ENCODE results near the gene PMM2. TPM values are rescaled to one million over a fixed set of nuclear protein-coding genes. Genes with fewer than 3 reads are reported as not detected.
"Not testable (repeated sequence)": the region's sequence is repeated elsewhere in the genome, so short reads cannot be mapped to it uniquely, and the experiment has no call there.

PMM2 gene
- total RNA-seq, 1 donor from 2014 or later, result 26.5 TPM

DNA sequence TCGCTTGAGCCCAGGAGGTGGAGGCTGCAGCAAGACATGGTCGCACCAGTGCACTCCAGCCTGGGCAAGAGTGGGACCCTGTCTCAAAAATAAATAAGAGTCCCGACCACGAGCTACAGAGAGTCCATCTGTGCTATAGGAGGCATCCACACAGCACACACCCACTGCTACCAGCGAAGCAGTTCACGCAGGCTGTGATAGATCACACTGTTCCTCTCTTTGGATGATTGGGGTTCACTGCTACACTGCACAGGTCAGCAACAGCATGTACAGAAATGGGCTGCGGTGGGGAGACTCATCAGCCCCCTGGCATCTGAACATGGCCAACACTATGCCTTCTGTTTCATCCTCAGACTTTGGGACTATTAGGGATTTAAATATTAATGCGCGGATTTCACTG is 33.8 kb downstream of the PMM2 start:
- Mint-ChIP-seq H3K27ac (peak overlapping the region; percentile 17), H3K36me3 (ENCODE audit: insufficient read depth) (peaks cover 11% of the 10 kb centered on the region), H3K4me1 (ENCODE audit: low read depth) (peaks cover 3% of the 10 kb centered on the region), H3K9me3 (ENCODE audit: low read depth) (no peaks in the 10 kb centered on the region), H3K4me3 (ENCODE audit: low read depth) (no peak overlapping the region), H3K27me3 (no peaks in the 10 kb centered on the region)
- TF ChIP-seq, protein P1, sequence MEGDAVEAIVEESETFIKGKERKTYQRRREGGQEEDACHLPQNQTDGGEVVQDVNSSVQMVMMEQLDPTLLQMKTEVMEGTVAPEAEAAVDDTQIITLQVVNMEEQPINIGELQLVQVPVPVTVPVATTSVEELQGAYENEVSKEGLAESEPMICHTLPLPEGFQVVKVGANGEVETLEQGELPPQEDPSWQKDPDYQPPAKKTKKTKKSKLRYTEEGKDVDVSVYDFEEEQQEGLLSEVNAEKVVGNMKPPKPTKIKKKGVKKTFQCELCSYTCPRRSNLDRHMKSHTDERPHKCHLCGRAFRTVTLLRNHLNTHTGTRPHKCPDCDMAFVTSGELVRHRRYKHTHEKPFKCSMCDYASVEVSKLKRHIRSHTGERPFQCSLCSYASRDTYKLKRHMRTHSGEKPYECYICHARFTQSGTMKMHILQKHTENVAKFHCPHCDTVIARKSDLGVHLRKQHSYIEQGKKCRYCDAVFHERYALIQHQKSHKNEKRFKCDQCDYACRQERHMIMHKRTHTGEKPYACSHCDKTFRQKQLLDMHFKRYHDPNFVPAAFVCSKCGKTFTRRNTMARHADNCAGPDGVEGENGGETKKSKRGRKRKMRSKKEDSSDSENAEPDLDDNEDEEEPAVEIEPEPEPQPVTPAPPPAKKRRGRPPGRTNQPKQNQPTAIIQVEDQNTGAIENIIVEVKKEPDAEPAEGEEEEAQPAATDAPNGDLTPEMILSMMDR (IDR thresholded peaks at IDR 0.05; ENCODE audit: unreplicated experiment), result no peak
- no peak for DNase-seq (ENCODE audit: low spot score, unreplicated experiment)

DNA sequence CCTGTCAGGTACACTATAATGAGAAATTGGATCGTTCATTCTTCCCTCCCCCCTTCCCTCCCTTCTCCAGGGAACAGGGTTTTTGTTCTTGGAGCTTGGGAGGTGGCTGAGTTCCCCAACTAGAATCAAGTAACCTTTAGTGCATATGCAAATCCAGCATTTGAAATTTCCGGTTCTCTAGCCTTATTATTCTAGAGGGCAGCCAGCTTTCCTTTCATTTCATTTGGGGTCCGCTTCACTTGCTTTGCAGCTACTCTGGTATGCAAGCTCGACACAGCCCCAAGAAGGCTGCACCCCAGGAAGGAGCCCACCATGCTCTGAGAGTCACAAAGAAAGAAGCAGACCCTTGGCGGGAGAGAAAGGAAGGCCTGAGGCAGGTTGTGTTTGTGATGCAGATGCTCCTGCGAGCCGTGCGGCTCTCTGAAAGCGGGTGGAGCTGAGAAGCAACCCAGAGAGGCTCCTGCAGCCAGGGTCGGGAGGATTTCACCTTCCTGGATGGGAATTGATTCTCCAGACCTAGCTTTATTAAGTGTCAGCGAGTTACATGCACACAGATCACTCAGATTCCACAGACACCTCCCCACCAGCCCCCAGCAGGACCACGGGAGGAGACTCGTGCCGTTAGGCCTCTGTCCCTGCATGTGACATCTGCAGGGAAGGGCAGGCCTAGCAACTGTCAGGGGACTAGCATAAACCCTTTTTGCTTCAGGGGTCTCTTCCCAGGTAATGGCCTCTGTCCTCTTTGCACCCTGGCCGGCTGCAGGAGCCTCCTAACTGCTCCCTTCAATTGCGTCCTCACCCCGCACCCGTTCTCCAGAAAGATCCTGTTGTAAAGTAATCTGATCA is 34.5 kb downstream of the PMM2 start:
- no peak for DNase-seq (ENCODE audit: low spot score, unreplicated experiment)
- H3K4me3 Mint-ChIP-seq (ENCODE audit: low read depth), result no peak overlapping the region
- no peak overlapping the region for H3K27ac Mint-ChIP-seq
- TF ChIP-seq, protein P1 (IDR thresholded peaks at IDR 0.05; ENCODE audit: unreplicated experiment), result no peak
- no peaks in the 10 kb centered on the region for H3K9me3 Mint-ChIP-seq (ENCODE audit: low read depth)
- H3K27me3 Mint-ChIP-seq, result no peaks in the 10 kb centered on the region
- H3K36me3 Mint-ChIP-seq (ENCODE audit: insufficient read depth), result peaks cover 11% of the 10 kb centered on the region
- H3K4me1 Mint-ChIP-seq (ENCODE audit: low read depth), result peaks cover 3% of the 10 kb centered on the region

DNA sequence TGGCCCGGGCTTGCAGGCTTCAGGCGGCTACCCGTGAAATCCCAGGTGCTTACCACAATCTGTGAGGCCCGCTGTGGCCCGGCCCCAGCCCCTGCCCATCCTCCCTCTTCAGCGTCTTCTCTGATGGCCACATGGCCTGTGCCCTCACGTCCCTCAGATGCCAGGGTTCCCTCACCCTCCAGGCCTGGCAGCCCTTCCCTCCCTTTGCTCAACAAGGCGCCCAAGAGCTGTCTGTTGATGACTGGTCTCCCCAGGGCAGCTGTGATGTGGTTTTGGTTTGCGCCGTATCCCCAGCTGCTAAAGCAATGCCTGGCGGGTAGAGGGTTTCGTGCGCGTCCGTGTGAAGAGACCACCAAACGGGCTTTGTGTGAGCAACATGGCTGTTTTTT is 35.1 kb downstream of the PMM2 start:
- Mint-ChIP-seq H3K9me3 (ENCODE audit: low read depth) (no peaks in the 10 kb centered on the region), H3K27me3 (no peaks in the 10 kb centered on the region), H3K4me3 (ENCODE audit: low read depth) (no peak overlapping the region), H3K4me1 (ENCODE audit: low read depth) (peaks cover 3% of the 10 kb centered on the region), H3K36me3 (ENCODE audit: insufficient read depth) (peaks cover 11% of the 10 kb centered on the region), H3K27ac (no peak overlapping the region)
- DNase-seq (ENCODE audit: low spot score, unreplicated experiment), result no peak
- TF ChIP-seq, protein P1 (IDR thresholded peaks at IDR 0.05; ENCODE audit: unreplicated experiment), result no peak

DNA sequence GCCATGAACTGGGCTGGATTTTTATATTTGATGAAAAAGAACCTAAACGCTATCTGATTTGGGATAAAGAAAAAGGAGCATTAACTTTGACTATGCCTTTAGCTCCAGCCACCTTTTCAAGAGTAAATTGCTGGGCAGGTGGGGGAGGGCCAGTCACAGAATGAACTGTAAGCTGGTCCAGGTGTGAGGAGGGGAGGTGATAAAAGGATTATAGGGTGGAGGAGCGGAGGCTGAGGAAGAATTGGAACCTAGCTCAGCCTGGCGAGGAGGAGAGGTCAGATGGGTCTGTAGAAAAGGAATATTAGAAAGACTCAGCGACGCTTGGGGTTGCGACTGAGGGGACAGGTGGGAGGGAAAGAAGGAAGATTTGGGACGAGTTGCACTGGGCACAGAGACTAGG is 39.2 kb downstream of the PMM2 start:
- H3K27ac Mint-ChIP-seq; H3K36me3 Mint-ChIP-seq (ENCODE audit: insufficient read depth); H3K4me1 Mint-ChIP-seq (ENCODE audit: low read depth); H3K27me3 Mint-ChIP-seq; DNase-seq (ENCODE audit: low spot score, unreplicated experiment); H3K4me3 Mint-ChIP-seq (ENCODE audit: low read depth); H3K9me3 Mint-ChIP-seq (ENCODE audit: low read depth): not testable (repeated sequence)

DNA sequence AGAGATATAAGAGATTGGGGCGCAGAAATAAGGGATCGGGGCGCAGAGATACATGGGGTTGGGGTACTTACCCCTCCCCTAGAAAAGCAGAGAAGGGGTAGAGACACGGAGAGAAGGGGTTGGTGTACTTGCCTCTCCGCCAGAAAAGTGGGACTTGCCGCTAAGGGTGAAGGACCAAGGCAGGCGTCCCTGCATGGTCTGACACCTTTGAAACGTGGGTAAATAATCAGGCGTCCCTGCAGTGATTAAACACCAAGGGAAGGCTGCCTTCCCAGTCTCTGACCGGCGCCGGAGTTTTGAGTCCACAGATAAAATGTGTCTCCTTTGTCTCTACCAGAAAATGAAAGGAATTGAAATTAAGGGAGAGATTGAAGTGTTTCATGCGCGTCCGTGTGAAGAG is 40.0 kb downstream of the PMM2 start:
- not testable (repeated sequence) for H3K36me3 Mint-ChIP-seq (ENCODE audit: insufficient read depth); DNase-seq (ENCODE audit: low spot score, unreplicated experiment); H3K4me1 Mint-ChIP-seq (ENCODE audit: low read depth); H3K27ac Mint-ChIP-seq; H3K4me3 Mint-ChIP-seq (ENCODE audit: low read depth); H3K9me3 Mint-ChIP-seq (ENCODE audit: low read depth); H3K27me3 Mint-ChIP-seq

DNA sequence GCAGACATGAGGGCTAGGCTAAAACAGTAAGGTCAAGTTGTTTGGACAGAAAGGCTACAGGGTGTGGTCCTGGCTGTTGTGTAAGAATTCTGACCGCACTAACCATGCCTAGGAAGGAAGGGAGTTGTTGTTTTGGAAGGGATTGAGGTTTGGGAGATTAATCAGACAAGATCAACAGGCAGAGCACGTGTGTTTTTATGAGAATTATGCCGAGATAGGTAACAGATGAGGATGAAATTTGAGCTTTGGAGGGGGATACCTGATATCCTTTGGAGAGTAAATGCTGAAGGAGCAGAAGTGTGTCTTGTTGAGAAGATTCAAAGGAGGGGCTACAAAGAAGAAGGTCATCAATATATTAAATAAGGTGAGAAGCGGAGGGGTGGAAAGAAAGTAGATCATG is 44.4 kb downstream of the PMM2 start:
- not testable (repeated sequence) for H3K4me3 Mint-ChIP-seq (ENCODE audit: low read depth); H3K27ac Mint-ChIP-seq; H3K9me3 Mint-ChIP-seq (ENCODE audit: low read depth); DNase-seq (ENCODE audit: low spot score, unreplicated experiment); H3K36me3 Mint-ChIP-seq (ENCODE audit: insufficient read depth); H3K27me3 Mint-ChIP-seq; H3K4me1 Mint-ChIP-seq (ENCODE audit: low read depth)

DNA sequence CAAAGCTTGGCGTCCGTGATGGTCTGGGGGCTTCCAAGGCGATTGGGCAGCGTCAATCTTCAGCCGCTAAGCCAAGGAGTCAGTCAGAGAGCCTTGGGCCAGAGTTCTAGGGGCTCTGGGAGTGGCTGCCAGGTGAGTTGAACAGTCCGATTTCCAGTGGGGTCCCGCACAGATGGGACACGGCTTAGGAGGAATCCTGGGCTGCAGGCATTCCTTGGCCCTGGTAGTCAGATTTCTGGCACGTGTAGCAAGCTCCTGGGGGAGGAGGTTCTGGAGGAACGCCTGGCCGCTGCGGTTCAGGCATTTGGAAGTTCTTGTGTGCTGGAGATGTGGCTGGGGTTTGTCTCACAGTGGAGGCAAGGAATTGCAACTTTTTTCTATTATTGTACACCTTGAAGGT is 45.7 kb downstream of the PMM2 start:
- H3K9me3 Mint-ChIP-seq (ENCODE audit: low read depth); DNase-seq (ENCODE audit: low spot score, unreplicated experiment); H3K4me3 Mint-ChIP-seq (ENCODE audit: low read depth); H3K36me3 Mint-ChIP-seq (ENCODE audit: insufficient read depth); H3K27ac Mint-ChIP-seq; H3K4me1 Mint-ChIP-seq (ENCODE audit: low read depth); H3K27me3 Mint-ChIP-seq: not testable (repeated sequence)
